ENCODE results near the gene WWOX.

The WWOX gene

DNA sequence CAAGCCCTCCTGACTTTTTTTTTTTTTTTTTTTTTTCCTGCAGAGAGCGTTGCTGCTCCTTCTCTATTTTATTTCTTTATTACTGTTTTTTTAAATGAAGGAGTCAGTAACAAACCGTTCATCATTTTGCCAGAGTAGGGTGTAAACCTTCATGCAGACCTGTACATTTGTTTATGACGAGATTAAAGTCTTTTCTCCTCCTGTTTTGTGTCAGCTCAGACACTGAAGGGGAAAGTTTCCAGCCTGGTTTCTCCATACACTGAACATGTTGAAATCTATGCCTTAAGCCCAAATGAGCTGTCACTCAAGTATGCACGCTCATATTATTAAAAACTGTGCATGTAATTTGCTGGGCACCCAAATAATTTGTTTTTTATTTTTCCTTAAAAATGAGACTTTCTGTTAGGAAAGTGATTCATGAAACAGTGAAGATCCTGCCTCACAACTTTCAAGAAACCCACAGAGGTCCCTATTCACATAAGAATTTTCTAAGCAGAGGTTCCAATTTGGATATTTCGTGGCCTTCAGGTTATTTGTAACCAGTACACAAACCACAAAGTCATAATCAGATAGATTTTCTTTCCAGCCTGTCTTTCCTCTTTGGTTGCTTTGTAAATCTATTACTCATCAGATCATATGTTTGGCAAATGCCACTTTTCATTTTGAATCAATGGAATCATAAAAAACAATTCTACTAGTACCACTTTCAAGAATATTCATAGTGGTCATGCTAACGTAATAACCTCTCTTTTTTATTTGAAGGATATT, 800.8 kb downstream of the WWOX start:
- Histone ChIP-seq H3K4me3 (ENCODE audit: low read depth in 1 of 2, low read length in 2 of 2) (no peak overlapping the region), H4K20me1 (ENCODE audit: insufficient read depth, low read length) (no peaks in the 10 kb centered on the region), H3K79me2 (ENCODE audit: insufficient read depth, low read length) (no peaks in the 10 kb centered on the region), H3K4me1 (ENCODE audit: insufficient read depth, low read length) (no peaks in the 10 kb centered on the region), H3K9me3 (ENCODE audit: insufficient read depth, low read length, severe bottlenecking) (no peaks in the 10 kb centered on the region), H3K36me3 (ENCODE audit: insufficient read depth, low read length) (no peaks in the 10 kb centered on the region), H3K9ac (ENCODE audit: low read depth, low read length) (no peak overlapping the region), H3K27ac (ENCODE audit: low read length) (no peak overlapping the region), H3K4me2 (ENCODE audit: insufficient read depth, low read length) (no peak overlapping the region), H3K27me3 (ENCODE audit: insufficient read depth, low read length, poor library complexity) (no peaks in the 10 kb centered on the region), H2AFZ (ENCODE audit: low read depth, low read length) (no peak overlapping the region)
- DNase-seq (no peak), ATAC-seq (ENCODE audit: insufficient read depth, low read depth) (no peak)
- no peak for TF ChIP-seq EZH2 (IDR thresholded peaks at IDR 0.05; ENCODE audit: borderline replicate concordance, low read depth, low read length, severe bottlenecking)
- TF ChIP-seq, protein P1, sequence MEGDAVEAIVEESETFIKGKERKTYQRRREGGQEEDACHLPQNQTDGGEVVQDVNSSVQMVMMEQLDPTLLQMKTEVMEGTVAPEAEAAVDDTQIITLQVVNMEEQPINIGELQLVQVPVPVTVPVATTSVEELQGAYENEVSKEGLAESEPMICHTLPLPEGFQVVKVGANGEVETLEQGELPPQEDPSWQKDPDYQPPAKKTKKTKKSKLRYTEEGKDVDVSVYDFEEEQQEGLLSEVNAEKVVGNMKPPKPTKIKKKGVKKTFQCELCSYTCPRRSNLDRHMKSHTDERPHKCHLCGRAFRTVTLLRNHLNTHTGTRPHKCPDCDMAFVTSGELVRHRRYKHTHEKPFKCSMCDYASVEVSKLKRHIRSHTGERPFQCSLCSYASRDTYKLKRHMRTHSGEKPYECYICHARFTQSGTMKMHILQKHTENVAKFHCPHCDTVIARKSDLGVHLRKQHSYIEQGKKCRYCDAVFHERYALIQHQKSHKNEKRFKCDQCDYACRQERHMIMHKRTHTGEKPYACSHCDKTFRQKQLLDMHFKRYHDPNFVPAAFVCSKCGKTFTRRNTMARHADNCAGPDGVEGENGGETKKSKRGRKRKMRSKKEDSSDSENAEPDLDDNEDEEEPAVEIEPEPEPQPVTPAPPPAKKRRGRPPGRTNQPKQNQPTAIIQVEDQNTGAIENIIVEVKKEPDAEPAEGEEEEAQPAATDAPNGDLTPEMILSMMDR (IDR thresholded peaks at IDR 0.05; ENCODE audit: borderline replicate concordance, extremely low read depth, low read length, poor library complexity, severe bottlenecking) = no peak

DNA sequence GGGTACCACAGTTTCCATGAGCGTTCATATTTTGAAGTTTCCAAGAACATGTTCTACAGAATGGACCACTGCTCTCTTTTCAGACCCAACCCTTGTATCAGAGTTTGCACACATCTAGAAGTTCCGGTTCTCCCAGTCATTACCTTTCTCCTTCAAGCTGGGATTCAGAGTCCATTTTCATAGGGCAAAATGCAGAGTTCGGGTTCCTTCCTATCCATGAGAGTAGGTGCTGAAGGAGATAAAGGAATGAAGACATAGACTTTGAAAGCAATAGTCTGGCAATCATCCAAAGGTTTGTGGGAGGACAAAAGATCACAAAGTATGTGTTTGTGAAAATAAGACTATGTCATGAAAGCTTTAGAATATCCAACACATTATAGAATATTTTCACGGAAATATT, 801.5 kb downstream of the WWOX start:
- no peak overlapping the region for H2AFZ ChIP-seq (ENCODE audit: low read depth, low read length)
- DNase-seq (no peak), ATAC-seq (ENCODE audit: insufficient read depth, low read depth) (no peak)
- H3K79me2 ChIP-seq (ENCODE audit: insufficient read depth, low read length) = no peaks in the 10 kb centered on the region
- no peak overlapping the region for H3K27ac ChIP-seq (ENCODE audit: low read length)
- H3K36me3 ChIP-seq (ENCODE audit: insufficient read depth, low read length) = no peaks in the 10 kb centered on the region
- no peak overlapping the region for H3K4me3 ChIP-seq (ENCODE audit: low read depth in 1 of 2, low read length in 2 of 2)
- no peaks in the 10 kb centered on the region for H3K9me3 ChIP-seq (ENCODE audit: insufficient read depth, low read length, severe bottlenecking)
- no peaks in the 10 kb centered on the region for H3K4me1 ChIP-seq (ENCODE audit: insufficient read depth, low read length)
- no peaks in the 10 kb centered on the region for H4K20me1 ChIP-seq (ENCODE audit: insufficient read depth, low read length)
- no peak overlapping the region for H3K9ac ChIP-seq (ENCODE audit: low read depth, low read length)
- TF ChIP-seq, protein P1 (IDR thresholded peaks at IDR 0.05; ENCODE audit: borderline replicate concordance, extremely low read depth, low read length, poor library complexity, severe bottlenecking) = no peak
- no peak for TF ChIP-seq EZH2 (IDR thresholded peaks at IDR 0.05; ENCODE audit: borderline replicate concordance, low read depth, low read length, severe bottlenecking)
- H3K4me2 ChIP-seq (ENCODE audit: insufficient read depth, low read length) = no peak overlapping the region
- no peaks in the 10 kb centered on the region for H3K27me3 ChIP-seq (ENCODE audit: insufficient read depth, low read length, poor library complexity)

DNA sequence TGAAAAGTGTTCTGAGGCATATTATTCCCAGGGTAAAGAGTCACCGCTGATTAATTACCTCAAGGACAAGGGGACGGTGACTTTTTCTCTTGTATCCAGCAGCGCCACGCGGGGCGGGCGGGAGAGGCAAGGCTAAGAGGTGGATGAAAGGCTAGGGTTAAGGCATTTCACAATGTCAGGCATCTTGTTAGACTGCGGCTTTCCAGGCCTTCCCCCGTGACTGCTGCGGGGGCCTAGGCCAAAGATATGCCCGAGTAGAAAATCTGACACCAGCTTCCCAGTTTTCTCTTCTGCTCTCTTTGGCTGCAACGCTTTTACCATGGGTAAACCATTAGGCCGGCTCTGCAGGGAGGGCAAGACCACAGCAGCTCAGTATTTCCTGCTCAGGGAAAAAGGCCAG, 802.9 kb downstream of the WWOX start:
- no peaks in the 10 kb centered on the region for H3K4me1 ChIP-seq (ENCODE audit: insufficient read depth, low read length)
- no peak overlapping the region for H3K4me3 ChIP-seq (ENCODE audit: low read depth in 1 of 2, low read length in 2 of 2)
- TF ChIP-seq EZH2 (IDR thresholded peaks at IDR 0.05; ENCODE audit: borderline replicate concordance, low read depth, low read length, severe bottlenecking) = no peak
- TF ChIP-seq, protein P1 (IDR thresholded peaks at IDR 0.05; ENCODE audit: borderline replicate concordance, extremely low read depth, low read length, poor library complexity, severe bottlenecking) = no peak
- no peak overlapping the region for H2AFZ ChIP-seq (ENCODE audit: low read depth, low read length)
- DNase-seq (no peak), ATAC-seq (ENCODE audit: insufficient read depth, low read depth) (no peak)
- no peaks in the 10 kb centered on the region for H4K20me1 ChIP-seq (ENCODE audit: insufficient read depth, low read length)
- H3K4me2 ChIP-seq (ENCODE audit: insufficient read depth, low read length) = no peak overlapping the region
- no peaks in the 10 kb centered on the region for H3K9me3 ChIP-seq (ENCODE audit: insufficient read depth, low read length, severe bottlenecking)
- no peaks in the 10 kb centered on the region for H3K36me3 ChIP-seq (ENCODE audit: insufficient read depth, low read length)
- no peaks in the 10 kb centered on the region for H3K27me3 ChIP-seq (ENCODE audit: insufficient read depth, low read length, poor library complexity)
- no peak overlapping the region for H3K27ac ChIP-seq (ENCODE audit: low read length)
- H3K79me2 ChIP-seq (ENCODE audit: insufficient read depth, low read length) = no peaks in the 10 kb centered on the region
- no peak overlapping the region for H3K9ac ChIP-seq (ENCODE audit: low read depth, low read length)
